Measurements from ENCODE around the gene PCSK5.

DNA sequence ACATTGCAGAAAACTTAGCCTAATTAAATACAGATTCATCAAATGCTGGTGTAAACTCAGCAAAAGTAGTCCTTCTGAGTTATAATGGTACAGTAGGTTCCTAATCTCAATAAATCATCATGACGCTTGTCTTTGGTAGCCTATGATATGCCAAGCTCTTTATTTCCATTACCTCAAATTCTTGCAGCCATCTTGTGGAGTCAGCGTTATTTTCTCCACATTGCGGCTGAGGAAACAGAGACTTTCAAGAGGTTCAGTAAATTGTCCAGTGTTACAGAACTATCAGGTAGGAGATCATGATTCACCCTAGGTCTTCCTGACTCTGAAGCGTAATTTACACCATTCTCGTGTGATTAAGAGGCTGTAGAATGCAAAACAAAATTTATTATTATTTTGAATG is 237.2 kb downstream of the PCSK5 start:
- TF ChIP-seq CTCF (IDR thresholded peaks at IDR 0.05) (no peak), POLR2A (IDR thresholded peaks at IDR 0.05) (no peak), POLR2AphosphoS5 (IDR thresholded peaks at IDR 0.05) (no peak), EP300 (IDR thresholded peaks at IDR 0.05) (no peak)

Measured in stomach (tissue), 4 donors.